Measurements from ENCODE around the gene CADPS. TPM values are rescaled to one million over a fixed set of nuclear protein-coding genes. Genes with fewer than 3 reads are reported as not detected.

The CADPS gene
- total RNA-seq, 1 donor from 2014 or later, result 265 TPM

DNA sequence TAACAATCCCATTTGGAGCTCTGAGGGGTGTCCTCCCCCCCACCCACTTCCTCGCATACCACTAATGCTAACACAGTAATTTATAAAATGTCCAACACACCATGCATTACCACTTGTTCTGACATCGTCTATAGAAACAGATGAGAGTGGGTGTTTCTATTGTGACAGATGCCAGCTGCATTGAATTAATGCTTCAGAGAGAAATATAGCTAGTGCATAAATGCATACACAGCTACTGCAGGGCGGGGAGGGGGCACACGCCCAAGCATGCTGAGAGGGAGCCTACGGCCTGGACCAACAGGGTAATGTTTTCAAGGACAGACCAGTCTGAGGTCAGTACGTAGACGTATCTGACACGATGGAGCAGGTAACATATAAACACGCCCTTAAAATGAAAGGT, 395.9 kb downstream of the CADPS start:
- Mint-ChIP-seq H3K9me3 (ENCODE audit: unreplicated experiment) (no peaks in the 10 kb centered on the region), H3K27ac (ENCODE audit: unreplicated experiment) (no peak overlapping the region), H3K4me1 (ENCODE audit: low read depth, unreplicated experiment) (no peaks in the 10 kb centered on the region), H3K36me3 (ENCODE audit: unreplicated experiment) (peaks cover 4% of the 10 kb centered on the region), H3K4me3 (ENCODE audit: unreplicated experiment) (no peak overlapping the region), H3K27me3 (ENCODE audit: unreplicated experiment) (peaks cover under 1% of the 10 kb centered on the region)
- TF ChIP-seq, protein P1, sequence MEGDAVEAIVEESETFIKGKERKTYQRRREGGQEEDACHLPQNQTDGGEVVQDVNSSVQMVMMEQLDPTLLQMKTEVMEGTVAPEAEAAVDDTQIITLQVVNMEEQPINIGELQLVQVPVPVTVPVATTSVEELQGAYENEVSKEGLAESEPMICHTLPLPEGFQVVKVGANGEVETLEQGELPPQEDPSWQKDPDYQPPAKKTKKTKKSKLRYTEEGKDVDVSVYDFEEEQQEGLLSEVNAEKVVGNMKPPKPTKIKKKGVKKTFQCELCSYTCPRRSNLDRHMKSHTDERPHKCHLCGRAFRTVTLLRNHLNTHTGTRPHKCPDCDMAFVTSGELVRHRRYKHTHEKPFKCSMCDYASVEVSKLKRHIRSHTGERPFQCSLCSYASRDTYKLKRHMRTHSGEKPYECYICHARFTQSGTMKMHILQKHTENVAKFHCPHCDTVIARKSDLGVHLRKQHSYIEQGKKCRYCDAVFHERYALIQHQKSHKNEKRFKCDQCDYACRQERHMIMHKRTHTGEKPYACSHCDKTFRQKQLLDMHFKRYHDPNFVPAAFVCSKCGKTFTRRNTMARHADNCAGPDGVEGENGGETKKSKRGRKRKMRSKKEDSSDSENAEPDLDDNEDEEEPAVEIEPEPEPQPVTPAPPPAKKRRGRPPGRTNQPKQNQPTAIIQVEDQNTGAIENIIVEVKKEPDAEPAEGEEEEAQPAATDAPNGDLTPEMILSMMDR (IDR thresholded peaks at IDR 0.05; ENCODE audit: partially characterized antibody, unreplicated experiment), result no peak
- no peak for DNase-seq

DNA sequence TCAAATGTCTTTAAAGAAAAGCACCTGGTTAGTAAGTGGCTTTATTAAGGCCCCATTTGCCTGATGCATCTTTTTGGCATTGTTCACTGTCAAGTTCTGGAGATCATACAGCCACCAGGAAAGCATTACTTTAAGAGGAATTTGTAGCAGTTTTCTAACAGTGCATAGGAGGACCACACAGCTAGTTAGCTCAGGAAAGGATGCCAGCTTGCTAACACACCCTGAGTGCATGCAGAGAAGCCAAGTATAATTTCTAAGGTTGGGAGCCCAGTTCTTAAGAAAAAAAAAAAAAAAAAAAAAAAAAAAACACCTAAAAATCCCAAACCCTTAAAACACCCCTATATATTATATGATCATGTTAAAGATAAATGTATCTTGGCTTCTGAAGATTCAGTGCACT, 399.9 kb downstream of the CADPS start:
- H3K9me3 Mint-ChIP-seq (ENCODE audit: unreplicated experiment), result no peaks in the 10 kb centered on the region
- no peak overlapping the region for H3K27ac Mint-ChIP-seq (ENCODE audit: unreplicated experiment)
- no peak overlapping the region for H3K4me3 Mint-ChIP-seq (ENCODE audit: unreplicated experiment)
- H3K27me3 Mint-ChIP-seq (ENCODE audit: unreplicated experiment), result peaks cover 3% of the 10 kb centered on the region
- TF ChIP-seq, protein P1 (IDR thresholded peaks at IDR 0.05; ENCODE audit: partially characterized antibody, unreplicated experiment), result no peak
- no peaks in the 10 kb centered on the region for H3K4me1 Mint-ChIP-seq (ENCODE audit: low read depth, unreplicated experiment)
- no peak for DNase-seq
- peaks cover 10% of the 10 kb centered on the region for H3K36me3 Mint-ChIP-seq (ENCODE audit: unreplicated experiment)

DNA sequence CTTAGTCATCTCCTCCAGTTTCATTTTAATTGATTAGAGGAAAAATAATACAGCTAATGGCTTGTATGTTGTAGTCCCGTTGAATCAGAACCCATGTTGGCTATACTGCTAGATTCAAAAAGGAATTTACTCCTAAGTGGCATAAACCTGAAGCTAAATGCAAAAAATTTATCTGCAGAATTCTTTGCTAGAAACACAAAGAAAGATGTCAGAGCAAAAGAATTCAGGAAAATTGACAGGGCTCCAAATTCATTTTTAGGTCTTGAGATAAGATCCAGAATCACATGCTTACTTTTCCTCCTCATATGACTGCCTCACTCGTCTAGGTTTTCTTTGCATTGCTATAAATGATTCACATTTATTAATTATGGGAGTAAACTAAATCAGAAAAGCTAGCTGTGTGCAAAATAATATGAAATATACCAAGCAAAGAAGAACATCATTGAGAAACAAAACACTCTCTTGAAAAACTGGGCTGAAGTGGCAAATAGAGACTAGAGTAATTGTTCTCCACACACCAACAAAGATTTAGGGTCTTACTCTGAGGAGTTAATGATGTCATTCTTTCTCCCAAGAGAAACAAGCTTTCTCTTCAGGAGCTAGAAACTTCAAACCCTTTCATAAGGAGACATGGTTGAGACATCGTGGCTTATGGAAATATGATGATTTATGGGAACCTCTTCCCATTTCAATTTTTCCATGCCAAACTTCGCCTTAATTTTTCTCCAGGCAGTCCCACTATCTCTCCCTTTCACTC, 407.1 kb downstream of the CADPS start:
- H3K4me3 Mint-ChIP-seq (ENCODE audit: unreplicated experiment), result no peak overlapping the region
- DNase-seq, result no peak
- H3K4me1 Mint-ChIP-seq (ENCODE audit: low read depth, unreplicated experiment), result no peaks in the 10 kb centered on the region
- no peak overlapping the region for H3K27ac Mint-ChIP-seq (ENCODE audit: unreplicated experiment)
- peaks cover 6% of the 10 kb centered on the region for H3K36me3 Mint-ChIP-seq (ENCODE audit: unreplicated experiment)
- no peaks in the 10 kb centered on the region for H3K9me3 Mint-ChIP-seq (ENCODE audit: unreplicated experiment)
- H3K27me3 Mint-ChIP-seq (ENCODE audit: unreplicated experiment), result no peaks in the 10 kb centered on the region
- TF ChIP-seq, protein P1 (IDR thresholded peaks at IDR 0.05; ENCODE audit: partially characterized antibody, unreplicated experiment), result no peak

DNA sequence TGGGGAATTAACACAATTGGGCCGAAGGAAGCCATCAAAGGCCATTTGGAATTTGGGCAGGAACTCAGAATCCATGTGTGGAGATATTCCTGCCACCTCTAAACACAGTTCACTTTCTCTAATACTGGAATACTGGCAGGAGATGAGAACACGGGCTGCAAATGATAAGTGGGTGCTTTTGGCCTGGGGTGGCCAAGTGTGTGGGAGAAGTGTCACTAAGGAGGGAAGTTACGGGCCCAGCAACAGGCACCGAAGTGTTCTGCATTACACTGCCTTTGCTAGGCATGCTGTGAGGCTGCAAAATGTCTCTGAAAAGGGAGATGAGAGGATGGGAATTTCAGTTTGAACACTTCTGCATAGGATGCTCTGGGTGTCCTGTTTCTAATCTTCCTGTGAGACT, 412.4 kb downstream of the CADPS start:
- H3K36me3 Mint-ChIP-seq (ENCODE audit: unreplicated experiment), result no peaks in the 10 kb centered on the region
- H3K4me3 Mint-ChIP-seq (ENCODE audit: unreplicated experiment), result no peak overlapping the region
- no peaks in the 10 kb centered on the region for H3K4me1 Mint-ChIP-seq (ENCODE audit: low read depth, unreplicated experiment)
- TF ChIP-seq, protein P1 (IDR thresholded peaks at IDR 0.05; ENCODE audit: partially characterized antibody, unreplicated experiment), result no peak
- H3K27ac Mint-ChIP-seq (ENCODE audit: unreplicated experiment), result no peak overlapping the region
- DNase-seq, result no peak
- H3K27me3 Mint-ChIP-seq (ENCODE audit: unreplicated experiment), result no peaks in the 10 kb centered on the region
- H3K9me3 Mint-ChIP-seq (ENCODE audit: unreplicated experiment), result no peaks in the 10 kb centered on the region

DNA sequence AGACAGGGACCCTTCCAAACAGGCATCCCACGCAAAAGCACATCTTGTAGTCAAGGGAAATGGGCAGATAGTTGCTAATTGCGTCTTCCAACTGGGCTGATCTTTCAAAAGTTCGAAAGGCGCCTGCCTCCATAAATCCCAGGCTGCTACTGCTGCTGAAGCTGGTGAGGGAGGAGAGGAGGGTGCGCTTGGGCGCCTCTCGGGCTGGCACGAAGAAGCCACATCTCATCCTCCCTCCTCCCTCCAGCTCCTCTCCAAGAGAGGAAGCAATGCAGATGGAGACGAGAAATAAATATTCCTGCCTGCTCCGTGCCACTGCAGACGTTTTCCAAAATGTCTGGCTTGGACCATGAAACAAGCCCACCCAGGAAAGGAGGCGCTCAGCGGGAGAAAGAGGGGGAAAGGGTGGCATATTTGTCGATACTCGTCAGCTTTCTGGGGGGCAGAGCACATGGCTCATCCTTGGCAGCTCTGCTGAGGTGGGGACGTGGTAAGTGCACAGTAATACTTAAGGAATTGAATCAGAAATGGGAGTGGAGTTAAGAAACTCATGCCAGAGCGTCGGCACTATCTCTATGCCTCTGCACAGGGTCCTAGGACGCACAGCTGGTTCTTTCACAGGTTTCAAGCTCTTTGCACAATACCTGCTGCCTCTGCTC, 413.0 kb downstream of the CADPS start:
- no peaks in the 10 kb centered on the region for H3K27me3 Mint-ChIP-seq (ENCODE audit: unreplicated experiment)
- DNase-seq, result no peak
- no peaks in the 10 kb centered on the region for H3K9me3 Mint-ChIP-seq (ENCODE audit: unreplicated experiment)
- H3K4me3 Mint-ChIP-seq (ENCODE audit: unreplicated experiment), result no peak overlapping the region
- TF ChIP-seq, protein P1 (IDR thresholded peaks at IDR 0.05; ENCODE audit: partially characterized antibody, unreplicated experiment), result no peak
- no peak overlapping the region for H3K27ac Mint-ChIP-seq (ENCODE audit: unreplicated experiment)
- H3K4me1 Mint-ChIP-seq (ENCODE audit: low read depth, unreplicated experiment), result no peaks in the 10 kb centered on the region
- H3K36me3 Mint-ChIP-seq (ENCODE audit: unreplicated experiment), result no peaks in the 10 kb centered on the region

Measured in glutamatergic neuron (in vitro differentiated cells).